H9 (cell line): Measurements from ENCODE around the gene POLR2L. TPM values are rescaled to one million over a fixed set of nuclear protein-coding genes. Genes with fewer than 3 reads are reported as not detected.

ENCODE experiments used
- DNase-seq: peaks from one replicate; pipeline ENCODE4 v3.0.0-alpha.2; 2017
- H2AFZ ChIP-seq: one replicate; pipeline ENCODE4 v1.6.1; 2013; ENCODE audit warnings: mild to moderate bottlenecking, low read length, control low read depth, moderate library complexity
- H2AK5ac ChIP-seq: 2 replicates; pipeline ENCODE4 v1.6.1; 2013; ENCODE audit warnings: low read length, control low read depth, mixed read lengths; ENCODE audit not compliant: insufficient read length
- H2BK120ac ChIP-seq: one replicate; pipeline ENCODE4 v1.6.1; 2013; ENCODE audit warnings: low read depth, mild to moderate bottlenecking, low read length, control low read depth, inconsistent platforms; ENCODE audit not compliant: poor library complexity, severe bottlenecking
- H2BK12ac ChIP-seq: 2 replicates; pipeline ENCODE4 v1.6.1; 2013; ENCODE audit warnings: low read length, control low read depth, mixed read lengths, low read depth; ENCODE audit not compliant: insufficient read length
- H2BK15ac ChIP-seq: 2 replicates; pipeline ENCODE4 v1.6.1; 2013; ENCODE audit warnings: low read depth, low read length, control low read depth
- H2BK20ac ChIP-seq: one replicate; pipeline ENCODE4 v1.6.1; 2013; ENCODE audit warnings: low read depth, mild to moderate bottlenecking, low read length, control low read depth, inconsistent platforms; ENCODE audit not compliant: poor library complexity, severe bottlenecking
- H2BK5ac ChIP-seq: 2 replicates; pipeline ENCODE4 v1.6.1; 2013; ENCODE audit warnings: low read length, control low read depth, mixed read lengths; ENCODE audit not compliant: insufficient read length
- H3K14ac ChIP-seq: 2 replicates; pipeline ENCODE4 v1.6.1; 2013; ENCODE audit warnings: low read length, control low read depth; ENCODE audit not compliant: insufficient read depth
- H3K18ac ChIP-seq: 2 replicates; pipeline ENCODE4 v1.6.1; 2013; ENCODE audit warnings: low read depth, mild to moderate bottlenecking, mixed read lengths, low read length, control low read depth; ENCODE audit not compliant: insufficient read length
- H3K23ac ChIP-seq: 2 replicates; pipeline ENCODE4 v1.6.1; 2013; ENCODE audit warnings: low read length, control low read depth, mixed read lengths, low read depth; ENCODE audit not compliant: insufficient read length
- H3K23me2 ChIP-seq: 2 replicates; pipeline ENCODE4 v1.6.1; 2013; ENCODE audit warnings: low read depth, mild to moderate bottlenecking, mixed read lengths, low read length, control low read depth; ENCODE audit not compliant: insufficient read length, poor library complexity, severe bottlenecking
- H3K27ac ChIP-seq: 2 replicates; pipeline ENCODE4 v1.5.1; 2013; ENCODE audit warnings: low read length, control low read depth, mixed read lengths, low read depth; ENCODE audit not compliant: insufficient read length
- H3K27me3 ChIP-seq: 2 replicates; pipeline ENCODE4 v1.6.1; 2013; ENCODE audit warnings: low read length, control low read depth, inconsistent platforms; ENCODE audit not compliant: insufficient read depth
- H3K4ac ChIP-seq: 2 replicates; pipeline ENCODE4 v1.6.1; 2013; ENCODE audit warnings: low read depth, mild to moderate bottlenecking, control low read depth, inconsistent platforms, low read length, moderate library complexity
- H3K4me1 ChIP-seq: 2 replicates; pipeline ENCODE4 v1.6.1; 2013; ENCODE audit warnings: low read length, control low read depth, inconsistent platforms; ENCODE audit not compliant: insufficient read depth
- H3K4me2 ChIP-seq: 2 replicates; pipeline ENCODE4 v1.6.1; 2013; ENCODE audit warnings: low read length, control low read depth, mixed read lengths; ENCODE audit not compliant: insufficient read length, insufficient read depth
- H3K56ac ChIP-seq: 2 replicates; pipeline ENCODE4 v1.6.1; 2013; ENCODE audit warnings: low read depth, mild to moderate bottlenecking, mixed read lengths, low read length, control low read depth; ENCODE audit not compliant: insufficient read length
- H3K79me1 ChIP-seq: 2 replicates; pipeline ENCODE4 v1.6.1; 2013; ENCODE audit warnings: low read depth, mild to moderate bottlenecking, moderate library complexity, low read length, control low read depth, inconsistent platforms; ENCODE audit not compliant: insufficient read depth, poor library complexity, severe bottlenecking
- H3K79me2 ChIP-seq: 2 replicates; pipeline ENCODE4 v1.6.1; 2013; ENCODE audit warnings: low read length, control low read depth, inconsistent platforms; ENCODE audit not compliant: insufficient read depth
- H3K9ac ChIP-seq: 2 replicates; pipeline ENCODE4 v1.6.1; 2013; ENCODE audit warnings: low read length, control low read depth, mixed read lengths; ENCODE audit not compliant: insufficient read length; ENCODE audit errors: extremely low read depth
- H3K9me3 ChIP-seq: one replicate; pipeline ENCODE4 v1.6.1; 2013; ENCODE audit warnings: low read depth, low read length, inconsistent platforms; ENCODE audit not compliant: control insufficient read depth
- H3T11ph ChIP-seq: one replicate; pipeline ENCODE4 v1.6.1; 2013; ENCODE audit warnings: mild to moderate bottlenecking, low read length, control low read depth, inconsistent platforms
- H4K20me1 ChIP-seq: one replicate; pipeline ENCODE4 v1.6.1; 2013; ENCODE audit not compliant: control insufficient read depth, insufficient read length, insufficient read depth
- H4K5ac ChIP-seq: 2 replicates; pipeline ENCODE4 v1.6.1; 2013; ENCODE audit warnings: low read depth, mild to moderate bottlenecking, mixed read lengths, low read length, control low read depth; ENCODE audit not compliant: insufficient read length
- H4K8ac ChIP-seq: replicated peaks from 2 replicates; pipeline ENCODE4 v1.6.1; 2013; ENCODE audit warnings: low read length, control low read depth, mixed read lengths, low read depth; ENCODE audit not compliant: insufficient read length
- H4K91ac ChIP-seq: 2 replicates; pipeline ENCODE4 v1.6.1; 2013; ENCODE audit warnings: low read depth, mild to moderate bottlenecking, moderate library complexity, mixed read lengths, low read length, control low read depth; ENCODE audit not compliant: insufficient read length
- H3K27ac Mint-ChIP-seq, 3 experiments: 2 replicates in 2 of 3; 3 replicates in 1 of 3; pipeline ENCODE4 v1.8.0; 2020 to 2021; ENCODE audit warnings: mixed read lengths in 3 of 3, mild to moderate bottlenecking in 1 of 3, moderate library complexity in 1 of 3
- H3K27me3 Mint-ChIP-seq: 2 replicates; pipeline ENCODE4 v1.8.0; 2021; ENCODE audit warnings: low read depth, mild to moderate bottlenecking, moderate library complexity, mixed read lengths
- H3K36me3 Mint-ChIP-seq, 3 experiments: 2 replicates in 2 of 3; 3 replicates in 1 of 3; pipeline ENCODE4 v1.8.0; 2020 to 2021; ENCODE audit warnings: low read depth in 3 of 3, mixed read lengths in 3 of 3; ENCODE audit not compliant: insufficient read depth in 1 of 3
- H3K4me1 Mint-ChIP-seq, 2 experiments: 2 replicates each; pipeline ENCODE4 v1.8.0; 2020; ENCODE audit warnings: mixed read lengths in 2 of 2
- H3K4me3 Mint-ChIP-seq, 2 experiments: 2 replicates in 1 of 2; 3 replicates in 1 of 2; pipeline ENCODE4 v1.8.0; 2020 to 2021; ENCODE audit warnings: mild to moderate bottlenecking in 2 of 2, mixed read lengths in 2 of 2, moderate library complexity in 1 of 2
- H3K9me3 Mint-ChIP-seq, 2 experiments: 2 replicates in 1 of 2; 3 replicates in 1 of 2; pipeline ENCODE4 v1.8.0; 2020; ENCODE audit warnings: mild to moderate bottlenecking in 2 of 2, mixed read lengths in 2 of 2, moderate library complexity in 1 of 2
- CTCF ChIP-seq: fragments of 200-600 bp; sonication (generic); conservative IDR thresholded peaks from 3 replicates; pipeline ENCODE4 v1.8.0; 2021; ENCODE audit warnings: antibody characterized with exemption, mild to moderate bottlenecking
- WGBS: extraction: QIAGEN DNeasy Blood & Tissue Kit; methylation state at CpG from one replicate; pipeline ENCODE4 v1.1.7; 2013; ENCODE audit warnings: missing lambda C conversion rate, low lambda C conversion rate, mixed read lengths; ENCODE audit not compliant: insufficient read length; ENCODE audit errors: extremely low coverage; 5-methylcytosine and 5-hydroxymethylcytosine counted together
- total RNA-seq: library from RNA; stranded (reverse); gene quantifications from 2 replicates; pipeline ENCODE4 v1.2.1, GENCODE V29; 2021

The POLR2L gene
- total RNA-seq, 1 experiment from 2014 or later = 135 TPM

- Histone ChIP-seq H3K4me2 (peak overlapping the region; percentile 55), H2BK20ac (no peak overlapping the region), H3T11ph (no peak overlapping the region), H3K18ac (no peak overlapping the region), H3K9ac (no peak overlapping the region), H4K5ac (no peak overlapping the region), H3K79me1 (no peaks in the 10 kb centered on the region), H3K14ac (no peak overlapping the region), H3K79me2 (no peaks in the 10 kb centered on the region), H4K91ac (no peak overlapping the region), H2BK5ac (no peak overlapping the region), H3K23me2 (peaks cover 18% of the 10 kb centered on the region), H4K20me1 (peaks cover 6% of the 10 kb centered on the region), H2BK15ac (no peak overlapping the region), H3K27ac (no peak overlapping the region), H3K27me3 (no peaks in the 10 kb centered on the region; the same call in 1 of the 2 replicates), H3K4ac (no peak overlapping the region), H3K4me1 (peaks cover 2% of the 10 kb centered on the region; the same call in 1 of the 2 replicates), H3K23ac (no peak overlapping the region), H4K8ac (no peak overlapping the region), H2BK12ac (no peak overlapping the region), H2BK120ac (no peak overlapping the region), H3K56ac (no peak overlapping the region), H3K9me3 (no peaks in the 10 kb centered on the region), H2AFZ (no peak overlapping the region), H2AK5ac (no peak overlapping the region)
- Mint-ChIP-seq H3K36me3 (no peaks in the 10 kb centered on the region), H3K4me1 (peaks cover 11 to 41% of the 10 kb centered on the region in 2 experiments), H3K9me3 (no peaks in the 10 kb centered on the region), H3K4me3 (peak overlapping the region; percentile 58 to 76), H3K27ac (no peak overlapping the region), H3K27me3 (peaks cover 7% of the 10 kb centered on the region)
- no CpG with 5 or more reads among the region's 71 CpGs for WGBS
- peak; percentile 82 for DNase-seq
- no peak for TF ChIP-seq CTCF
Measured at GRCh38 chr11:849104-849824, 6.9 kb upstream of the POLR2L start.
